ENCODE measurements around the gene MOGAT2.

The MOGAT2 gene

DNA sequence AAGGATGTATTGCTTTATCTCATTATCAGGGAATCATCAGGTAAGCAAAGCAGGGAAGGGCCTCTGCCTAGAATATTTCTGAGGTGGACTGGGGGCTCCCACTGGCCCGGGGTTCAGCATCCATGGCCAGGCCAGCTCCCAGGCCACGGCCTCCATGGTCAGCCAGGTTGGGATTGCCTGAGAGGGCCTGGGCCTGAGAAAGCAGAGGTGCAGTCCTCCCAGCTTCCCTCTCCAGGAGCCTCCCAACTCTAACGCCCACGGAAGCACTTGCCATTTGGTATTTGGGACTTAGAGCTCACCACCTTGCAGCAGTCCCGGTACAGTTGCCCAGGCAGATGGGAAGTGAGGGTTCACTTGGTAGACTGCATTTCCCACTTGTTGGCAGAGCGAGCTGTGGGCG is 63.7 kb downstream of the MOGAT2 start:
- no peak for DNase-seq

DNA sequence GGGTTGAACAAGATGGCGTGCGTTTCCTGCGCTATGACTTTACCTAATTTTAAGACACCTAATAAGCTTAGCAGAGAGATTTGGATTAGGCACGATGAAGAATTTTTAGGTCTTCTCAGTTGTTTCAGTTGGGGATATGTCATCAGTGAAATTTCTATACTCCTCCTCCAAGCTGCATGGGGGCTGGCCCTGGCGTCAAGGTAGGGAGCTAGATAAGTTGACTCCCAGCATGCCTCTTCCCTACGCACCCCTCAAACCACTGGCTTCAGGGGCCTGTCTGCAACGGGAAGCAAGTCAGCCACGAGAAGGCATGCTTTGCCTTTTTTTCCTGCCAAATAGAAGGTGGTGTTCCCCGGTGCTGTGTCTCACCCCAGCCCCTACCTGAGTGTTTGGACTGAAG is 64.2 kb downstream of the MOGAT2 start:
- DNase-seq, result no peak

Measured in NCI-H1436 treated with DMSO at 0.1 percent for 48 hours (cell line).